ENCODE results near the gene DNAJC3. TPM values are rescaled to one million over a fixed set of nuclear protein-coding genes. Genes with fewer than 3 reads are reported as not detected.
A peak's percentile ranks its signal among the peaks of the same experiment; 100 is the strongest.
"Not testable (repeated sequence)": the region's sequence is repeated elsewhere in the genome, so short reads cannot be mapped to it uniquely, and the experiment has no call there.

The DNAJC3 gene
- total RNA-seq, 8 experiments from 2014 or later, result 11.6 to 75.1 (median 29.2) TPM

- H3K4me3 ChIP-seq, result peak overlapping the region in 4 of 5 donors; percentile 56 to 83 (median 78)
- in situ Hi-C loops (cut with MboI; ENCODE audit: low pct_unique_long_range_greater_than_20kb in 2 of 9, low sequenced_read_pairs in 9 of 9, unreplicated experiment in 9 of 9), result no loop called here
- 52 to 100% (median 81%) methylated on average over 1 to 4 of the region's 4 CpGs; no CpG with 5 or more reads in 2 of the 10 experiments for WGBS, 10 experiments
- no peak overlapping the region for H3K27ac ChIP-seq
- peaks cover 6 to 13% of the 10 kb centered on the region in 2 donors for H3K4me1 ChIP-seq (replicated peaks in 1 of 2)
- ATAC-seq (replicated peaks in 6 of 8), result no peak
These were observed 2.0 kb downstream of the DNAJC3 start for GRCh38 chr13:95678967-95679366.

GRCh38 chr13:95679722-95680121, 2.8 kb downstream of the DNAJC3 start:
- Histone ChIP-seq H3K4me3 (no peak overlapping the region), H3K4me1 (replicated peaks in 1 of 2) (peaks cover 6 to 9% of the 10 kb centered on the region in 2 donors), H3K27ac (no peak overlapping the region)
- ATAC-seq (replicated peaks in 6 of 8), result no peak
- 56 to 94% (median 88%) methylated on average over 1 to 2 of the region's 2 CpGs; no CpG with 5 or more reads in 2 of the 10 experiments for WGBS, 10 experiments
- in situ Hi-C loops (cut with MboI; ENCODE audit: low pct_unique_long_range_greater_than_20kb in 2 of 9, low sequenced_read_pairs in 9 of 9, unreplicated experiment in 9 of 9), result no loop called here

- 42 to 100% (median 61%) methylated on average over 1 to 2 of the region's 2 CpGs; no CpG with 5 or more reads in 2 of the 10 experiments for WGBS, 10 experiments
- ATAC-seq (replicated peaks in 6 of 8), result peak in 2 of 8 experiments; percentile 27 to 49
- in situ Hi-C loops (cut with MboI; ENCODE audit: low pct_unique_long_range_greater_than_20kb in 2 of 9, low sequenced_read_pairs in 9 of 9, unreplicated experiment in 9 of 9), result no loop called here
These were observed 7.5 kb downstream of the DNAJC3 start for GRCh38 chr13:95684418-95684817.

GRCh38 chr13:95684960-95685359, 8.0 kb downstream of the DNAJC3 start:
- ATAC-seq (replicated peaks in 6 of 8); H3K4me3 ChIP-seq; H3K27ac ChIP-seq; in situ Hi-C loops (cut with MboI; ENCODE audit: low pct_unique_long_range_greater_than_20kb in 2 of 9, low sequenced_read_pairs in 9 of 9, unreplicated experiment in 9 of 9); H3K4me1 ChIP-seq (replicated peaks in 1 of 2): not testable (repeated sequence)
- 80 to 100% (median 100%) methylated on average over 1 to 4 of the region's 5 CpGs; no CpG with 5 or more reads in 3 of the 10 experiments for WGBS, 10 experiments

More at GRCh38 chr13:95684418-95684817, 7.5 kb downstream of the DNAJC3 start:
- Histone ChIP-seq H3K4me1 (replicated peaks in 1 of 2) (no peaks in the 10 kb centered on the region), H3K27ac (no peak overlapping the region), H3K4me3 (no peak overlapping the region)

- no peak overlapping the region for H3K27ac ChIP-seq
- in situ Hi-C loops (cut with MboI; ENCODE audit: low pct_unique_long_range_greater_than_20kb in 2 of 9, low sequenced_read_pairs in 9 of 9, unreplicated experiment in 9 of 9), result no loop called here
- H3K4me1 ChIP-seq (replicated peaks in 1 of 2), result no peaks in the 10 kb centered on the region
- WGBS, 10 experiments, result 95 to 100% (median 100%) methylated on average over 1 to 3 of the region's 3 CpGs; no CpG with 5 or more reads in 1 of the 10 experiments
- no peak overlapping the region for H3K4me3 ChIP-seq
- no peak for ATAC-seq (replicated peaks in 6 of 8)
These were observed 12.6 kb downstream of the DNAJC3 start for GRCh38 chr13:95689582-95689926.

GRCh38 chr13:95690986-95691385, 14.0 kb downstream of the DNAJC3 start:
- H3K4me1 ChIP-seq (replicated peaks in 1 of 2); H3K4me3 ChIP-seq; ATAC-seq (replicated peaks in 6 of 8); H3K27ac ChIP-seq; in situ Hi-C loops (cut with MboI; ENCODE audit: low pct_unique_long_range_greater_than_20kb in 2 of 9, low sequenced_read_pairs in 9 of 9, unreplicated experiment in 9 of 9): not testable (repeated sequence)
- WGBS, 10 experiments, result no CpG with 5 or more reads among the region's 28 CpGs

- Histone ChIP-seq H3K4me3 (no peak overlapping the region), H3K4me1 (replicated peaks in 1 of 2) (no peaks in the 10 kb centered on the region), H3K27ac (no peak overlapping the region)
- in situ Hi-C loops (cut with MboI; ENCODE audit: low pct_unique_long_range_greater_than_20kb in 2 of 9, low sequenced_read_pairs in 9 of 9, unreplicated experiment in 9 of 9), result no loop called here
- WGBS, 10 experiments, result 90 to 100% (median 93%) methylated on average over 3 to 6 of the region's 6 CpGs
- no peak for ATAC-seq (replicated peaks in 6 of 8)
These were observed 20.2 kb downstream of the DNAJC3 start for GRCh38 chr13:95697052-95697680.

- ATAC-seq (replicated peaks in 6 of 8), result peak in 3 of 8 experiments; percentile 56 to 68 (median 57)
- Histone ChIP-seq H3K27ac (no peak overlapping the region), H3K4me3 (no peak overlapping the region), H3K4me1 (replicated peaks in 1 of 2) (no peaks in the 10 kb centered on the region)
- in situ Hi-C loops (cut with MboI; ENCODE audit: low pct_unique_long_range_greater_than_20kb in 2 of 9, low sequenced_read_pairs in 9 of 9, unreplicated experiment in 9 of 9), result no loop called here
- WGBS, 10 experiments, result 71 to 100% (median 93%) methylated on average over 1 to 4 of the region's 5 CpGs; no CpG with 5 or more reads in 3 of the 10 experiments
These were observed 21.3 kb downstream of the DNAJC3 start for GRCh38 chr13:95698047-95698749.

GRCh38 chr13:95703576-95703975, 26.6 kb downstream of the DNAJC3 start:
- Histone ChIP-seq H3K4me3 (no peak overlapping the region), H3K27ac (no peak overlapping the region), H3K4me1 (replicated peaks in 1 of 2) (no peaks in the 10 kb centered on the region)
- ATAC-seq (replicated peaks in 6 of 8), result peak in 2 of 8 experiments; percentile 42 to 82
- 21 to 100% (median 82%) methylated on average over 1 to 2 of the region's 2 CpGs for WGBS, 10 experiments
- in situ Hi-C loops (cut with MboI; ENCODE audit: low pct_unique_long_range_greater_than_20kb in 2 of 9, low sequenced_read_pairs in 9 of 9, unreplicated experiment in 9 of 9), result no loop called here

GRCh38 chr13:95704510-95704909, 27.6 kb downstream of the DNAJC3 start:
- Histone ChIP-seq H3K4me3 (no peak overlapping the region), H3K4me1 (replicated peaks in 1 of 2) (no peaks in the 10 kb centered on the region), H3K27ac (no peak overlapping the region)
- peak in 1 of 8 experiments; percentile 52 for ATAC-seq (replicated peaks in 6 of 8)
- in situ Hi-C loops (cut with MboI; ENCODE audit: low pct_unique_long_range_greater_than_20kb in 2 of 9, low sequenced_read_pairs in 9 of 9, unreplicated experiment in 9 of 9), result no loop called here
- 83 to 100% (median 100%) methylated on average over 1 to 2 of the region's 3 CpGs; no CpG with 5 or more reads in 4 of the 10 experiments for WGBS, 10 experiments

GRCh38 chr13:95706356-95706755, 29.4 kb downstream of the DNAJC3 start:
- ATAC-seq (replicated peaks in 6 of 8), result no peak
- in situ Hi-C loops (cut with MboI; ENCODE audit: low pct_unique_long_range_greater_than_20kb in 2 of 9, low sequenced_read_pairs in 9 of 9, unreplicated experiment in 9 of 9), result no loop called here
- H3K27ac ChIP-seq, result no peak overlapping the region
- H3K4me1 ChIP-seq (replicated peaks in 1 of 2), result no peaks in the 10 kb centered on the region
- no peak overlapping the region for H3K4me3 ChIP-seq
- WGBS, 10 experiments, result 92 to 100% (median 100%) methylated on average over 1 of the region's 1 CpG; no CpG with 5 or more reads in 5 of the 10 experiments

GRCh38 chr13:95707035-95707434, 30.1 kb downstream of the DNAJC3 start:
- no peak for ATAC-seq (replicated peaks in 6 of 8)
- H3K27ac ChIP-seq, result no peak overlapping the region
- no peak overlapping the region for H3K4me3 ChIP-seq
- in situ Hi-C loops (cut with MboI; ENCODE audit: low pct_unique_long_range_greater_than_20kb in 2 of 9, low sequenced_read_pairs in 9 of 9, unreplicated experiment in 9 of 9), result no loop called here
- 77 to 100% (median 82%) methylated on average over 1 to 4 of the region's 4 CpGs; no CpG with 5 or more reads in 4 of the 10 experiments for WGBS, 10 experiments
- no peaks in the 10 kb centered on the region for H3K4me1 ChIP-seq (replicated peaks in 1 of 2)

Data from motor neuron (in vitro differentiated cells).